HL-60 (cell line): ENCODE results near the gene PIP5KL1.

Experiments used
- TF ChIP-seq, protein P1 (sequence below): IDR thresholded peaks from 2 replicates; pipeline ENCODE4 v1.6.1; 2012; ENCODE audit warnings: low read depth; ENCODE audit not compliant: insufficient replicate concordance
- TF ChIP-seq, protein P2 (sequence below): IDR thresholded peaks from one replicate; pipeline ENCODE4 v1.5.1; 2011; ENCODE audit warnings: low read length, control low read depth, inconsistent platforms; ENCODE audit not compliant: insufficient read depth

DNA sequence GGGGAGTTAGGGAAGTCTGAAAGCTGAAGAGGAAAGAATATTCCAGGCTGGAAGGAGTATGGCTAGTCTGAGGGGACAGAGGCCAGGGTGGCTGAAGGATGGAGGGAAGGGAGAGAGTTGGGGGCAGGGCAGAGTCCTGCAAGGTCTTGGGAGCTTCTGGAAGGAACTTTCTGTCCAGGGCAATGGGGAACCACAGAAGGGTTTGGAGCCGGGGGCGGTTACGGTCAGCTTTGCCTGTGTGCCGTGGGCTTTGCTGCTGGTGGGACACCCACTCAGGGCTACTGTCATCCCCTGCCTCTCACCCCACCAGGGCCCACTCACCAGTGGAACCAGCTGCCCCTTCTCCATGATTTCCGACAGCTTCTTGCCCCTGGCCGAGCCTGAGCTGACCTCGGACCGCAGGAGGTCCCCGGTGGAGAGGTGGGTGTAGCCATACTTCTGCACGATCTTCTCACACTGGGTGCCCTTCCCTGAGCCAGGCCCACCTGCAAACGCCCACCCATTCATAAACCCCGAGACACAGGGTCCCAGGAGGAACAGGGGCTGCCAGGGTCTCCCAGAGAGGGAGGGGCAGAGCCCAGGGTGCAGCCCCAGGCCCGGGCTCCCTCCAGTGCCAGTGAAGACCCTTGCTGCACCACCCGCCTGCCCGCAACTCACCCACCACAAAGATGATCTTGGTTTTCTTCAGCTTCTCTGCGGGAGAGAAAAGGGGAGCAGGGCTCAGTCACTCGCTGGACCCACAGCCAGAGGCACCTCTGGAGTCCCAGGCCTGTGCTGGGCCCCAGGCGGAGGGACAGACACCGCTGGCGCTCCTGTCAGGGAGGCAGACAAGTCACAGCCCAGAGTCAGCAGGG lies 58.0 kb downstream of the PIP5KL1 start:
- TF ChIP-seq, protein P1, sequence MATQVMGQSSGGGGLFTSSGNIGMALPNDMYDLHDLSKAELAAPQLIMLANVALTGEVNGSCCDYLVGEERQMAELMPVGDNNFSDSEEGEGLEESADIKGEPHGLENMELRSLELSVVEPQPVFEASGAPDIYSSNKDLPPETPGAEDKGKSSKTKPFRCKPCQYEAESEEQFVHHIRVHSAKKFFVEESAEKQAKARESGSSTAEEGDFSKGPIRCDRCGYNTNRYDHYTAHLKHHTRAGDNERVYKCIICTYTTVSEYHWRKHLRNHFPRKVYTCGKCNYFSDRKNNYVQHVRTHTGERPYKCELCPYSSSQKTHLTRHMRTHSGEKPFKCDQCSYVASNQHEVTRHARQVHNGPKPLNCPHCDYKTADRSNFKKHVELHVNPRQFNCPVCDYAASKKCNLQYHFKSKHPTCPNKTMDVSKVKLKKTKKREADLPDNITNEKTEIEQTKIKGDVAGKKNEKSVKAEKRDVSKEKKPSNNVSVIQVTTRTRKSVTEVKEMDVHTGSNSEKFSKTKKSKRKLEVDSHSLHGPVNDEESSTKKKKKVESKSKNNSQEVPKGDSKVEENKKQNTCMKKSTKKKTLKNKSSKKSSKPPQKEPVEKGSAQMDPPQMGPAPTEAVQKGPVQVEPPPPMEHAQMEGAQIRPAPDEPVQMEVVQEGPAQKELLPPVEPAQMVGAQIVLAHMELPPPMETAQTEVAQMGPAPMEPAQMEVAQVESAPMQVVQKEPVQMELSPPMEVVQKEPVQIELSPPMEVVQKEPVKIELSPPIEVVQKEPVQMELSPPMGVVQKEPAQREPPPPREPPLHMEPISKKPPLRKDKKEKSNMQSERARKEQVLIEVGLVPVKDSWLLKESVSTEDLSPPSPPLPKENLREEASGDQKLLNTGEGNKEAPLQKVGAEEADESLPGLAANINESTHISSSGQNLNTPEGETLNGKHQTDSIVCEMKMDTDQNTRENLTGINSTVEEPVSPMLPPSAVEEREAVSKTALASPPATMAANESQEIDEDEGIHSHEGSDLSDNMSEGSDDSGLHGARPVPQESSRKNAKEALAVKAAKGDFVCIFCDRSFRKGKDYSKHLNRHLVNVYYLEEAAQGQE = no peak
- TF ChIP-seq, protein P2, sequence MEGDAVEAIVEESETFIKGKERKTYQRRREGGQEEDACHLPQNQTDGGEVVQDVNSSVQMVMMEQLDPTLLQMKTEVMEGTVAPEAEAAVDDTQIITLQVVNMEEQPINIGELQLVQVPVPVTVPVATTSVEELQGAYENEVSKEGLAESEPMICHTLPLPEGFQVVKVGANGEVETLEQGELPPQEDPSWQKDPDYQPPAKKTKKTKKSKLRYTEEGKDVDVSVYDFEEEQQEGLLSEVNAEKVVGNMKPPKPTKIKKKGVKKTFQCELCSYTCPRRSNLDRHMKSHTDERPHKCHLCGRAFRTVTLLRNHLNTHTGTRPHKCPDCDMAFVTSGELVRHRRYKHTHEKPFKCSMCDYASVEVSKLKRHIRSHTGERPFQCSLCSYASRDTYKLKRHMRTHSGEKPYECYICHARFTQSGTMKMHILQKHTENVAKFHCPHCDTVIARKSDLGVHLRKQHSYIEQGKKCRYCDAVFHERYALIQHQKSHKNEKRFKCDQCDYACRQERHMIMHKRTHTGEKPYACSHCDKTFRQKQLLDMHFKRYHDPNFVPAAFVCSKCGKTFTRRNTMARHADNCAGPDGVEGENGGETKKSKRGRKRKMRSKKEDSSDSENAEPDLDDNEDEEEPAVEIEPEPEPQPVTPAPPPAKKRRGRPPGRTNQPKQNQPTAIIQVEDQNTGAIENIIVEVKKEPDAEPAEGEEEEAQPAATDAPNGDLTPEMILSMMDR = no peak
